BE2C (cell line): Measurements from ENCODE around the gene RHBDD2.

Source experiments
- DNase-seq: peaks from one replicate; pipeline ENCODE4 v3.0.0-alpha.2; 2020
- H3K27me3 ChIP-seq: fragments of 250-450 bp; sonication (Bioruptor Pico); 2 replicates; pipeline ENCODE4 v1.5.1; 2020; ENCODE audit warnings: mild to moderate bottlenecking
- H3K36me3 ChIP-seq: fragments of 250-450 bp; sonication (Bioruptor Pico); 2 replicates; pipeline ENCODE4 v1.5.1; 2020; ENCODE audit warnings: mild to moderate bottlenecking
- H3K4me1 ChIP-seq: fragments of 250-450 bp; sonication (Bioruptor Pico); 2 replicates; pipeline ENCODE4 v1.5.1; 2020
- H3K4me3 ChIP-seq: 2 replicates; pipeline ENCODE4 v1.5.1; 2011; ENCODE audit warnings: low read depth, low read length
- H3K9me3 ChIP-seq: fragments of 250-450 bp; sonication (Bioruptor Pico); 2 replicates; pipeline ENCODE4 v1.5.1; 2020
- TF ChIP-seq, protein P1 (sequence below): IDR thresholded peaks from 2 replicates; pipeline ENCODE4 v1.5.1; 2012; ENCODE audit warnings: mild to moderate bottlenecking, low read depth, low read length

RHBDD2 gene

DNA sequence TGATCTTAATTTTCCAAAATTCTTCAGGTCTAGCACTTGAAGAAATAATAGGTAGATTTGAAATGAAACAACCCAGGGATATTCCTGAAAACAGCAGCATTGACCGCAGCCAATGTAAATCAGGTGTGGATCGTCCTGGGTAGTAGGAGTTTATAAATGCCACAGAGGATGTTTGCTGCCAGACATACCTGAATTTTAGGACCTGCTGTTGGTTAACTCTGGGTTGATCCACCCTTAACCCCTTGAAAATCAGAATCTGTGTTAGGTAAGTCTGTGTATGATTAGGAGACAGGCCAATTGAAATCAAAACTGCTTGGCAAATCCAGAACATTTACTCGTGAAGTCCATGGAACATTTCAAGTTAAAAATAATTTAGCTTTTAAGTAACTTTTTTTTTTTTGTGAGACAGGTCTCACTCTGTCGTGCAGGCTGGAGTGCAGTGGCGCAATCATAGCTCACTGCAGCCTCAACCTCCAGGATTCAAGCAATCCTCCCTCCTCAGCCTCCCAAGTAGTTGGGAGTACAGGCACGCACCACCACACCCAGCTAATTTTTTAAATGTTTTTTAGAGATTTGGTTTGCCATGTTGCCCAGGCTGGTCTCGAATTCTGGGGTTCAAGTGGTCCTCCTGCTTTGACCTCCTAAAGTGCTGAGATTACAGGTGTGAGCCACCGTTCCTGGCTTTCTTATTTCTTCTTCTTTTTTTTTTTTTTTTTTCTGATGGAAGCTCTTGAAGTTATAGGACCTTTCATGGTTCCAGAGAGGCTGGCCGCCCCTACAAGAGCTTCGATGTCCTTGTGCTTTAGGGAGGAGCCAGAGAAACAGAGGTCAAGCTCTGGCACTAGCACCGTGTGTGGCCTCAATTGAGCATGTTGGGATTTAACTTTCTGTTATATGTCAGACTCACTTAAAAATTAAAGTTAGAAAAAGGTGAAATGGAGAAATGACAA, 38.1 kb downstream of the RHBDD2 start:
- Histone ChIP-seq H3K4me1 (no peaks in the 10 kb centered on the region; the same call in none of the 2 replicates), H3K27me3 (no peaks in the 10 kb centered on the region), H3K9me3 (no peaks in the 10 kb centered on the region), H3K4me3 (no peak overlapping the region), H3K36me3 (no peaks in the 10 kb centered on the region)
- DNase-seq: no peak
- TF ChIP-seq, protein P1, sequence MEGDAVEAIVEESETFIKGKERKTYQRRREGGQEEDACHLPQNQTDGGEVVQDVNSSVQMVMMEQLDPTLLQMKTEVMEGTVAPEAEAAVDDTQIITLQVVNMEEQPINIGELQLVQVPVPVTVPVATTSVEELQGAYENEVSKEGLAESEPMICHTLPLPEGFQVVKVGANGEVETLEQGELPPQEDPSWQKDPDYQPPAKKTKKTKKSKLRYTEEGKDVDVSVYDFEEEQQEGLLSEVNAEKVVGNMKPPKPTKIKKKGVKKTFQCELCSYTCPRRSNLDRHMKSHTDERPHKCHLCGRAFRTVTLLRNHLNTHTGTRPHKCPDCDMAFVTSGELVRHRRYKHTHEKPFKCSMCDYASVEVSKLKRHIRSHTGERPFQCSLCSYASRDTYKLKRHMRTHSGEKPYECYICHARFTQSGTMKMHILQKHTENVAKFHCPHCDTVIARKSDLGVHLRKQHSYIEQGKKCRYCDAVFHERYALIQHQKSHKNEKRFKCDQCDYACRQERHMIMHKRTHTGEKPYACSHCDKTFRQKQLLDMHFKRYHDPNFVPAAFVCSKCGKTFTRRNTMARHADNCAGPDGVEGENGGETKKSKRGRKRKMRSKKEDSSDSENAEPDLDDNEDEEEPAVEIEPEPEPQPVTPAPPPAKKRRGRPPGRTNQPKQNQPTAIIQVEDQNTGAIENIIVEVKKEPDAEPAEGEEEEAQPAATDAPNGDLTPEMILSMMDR: no peak

GRCh38 chr7:75920431-75921161, 41.8 kb downstream of the RHBDD2 start:
- H3K4me1 ChIP-seq: no peaks in the 10 kb centered on the region; the same call in 1 of the 2 replicates
- TF ChIP-seq, protein P1: no peak

GRCh38 chr7:75921479-75921878, 42.6 kb downstream of the RHBDD2 start:
- no peaks in the 10 kb centered on the region for H3K27me3 ChIP-seq
- no peaks in the 10 kb centered on the region for H3K36me3 ChIP-seq
- no peak for DNase-seq
- H3K9me3 ChIP-seq: no peaks in the 10 kb centered on the region
- TF ChIP-seq, protein P1: no peak
- H3K4me1 ChIP-seq: no peaks in the 10 kb centered on the region
- no peak overlapping the region for H3K4me3 ChIP-seq

More at GRCh38 chr7:75920431-75921161, 41.8 kb downstream of the RHBDD2 start:
- Histone ChIP-seq H3K4me3 (no peak overlapping the region), H3K36me3 (no peaks in the 10 kb centered on the region), H3K9me3 (no peaks in the 10 kb centered on the region), H3K27me3 (no peaks in the 10 kb centered on the region)
- no peak for DNase-seq

GRCh38 chr7:75922966-75923603, 44.3 kb downstream of the RHBDD2 start:
- H3K36me3 ChIP-seq: no peaks in the 10 kb centered on the region
- DNase-seq: no peak
- no peaks in the 10 kb centered on the region for H3K9me3 ChIP-seq
- no peaks in the 10 kb centered on the region for H3K4me1 ChIP-seq
- TF ChIP-seq, protein P1: no peak
- H3K4me3 ChIP-seq: no peak overlapping the region
- no peaks in the 10 kb centered on the region for H3K27me3 ChIP-seq

DNA sequence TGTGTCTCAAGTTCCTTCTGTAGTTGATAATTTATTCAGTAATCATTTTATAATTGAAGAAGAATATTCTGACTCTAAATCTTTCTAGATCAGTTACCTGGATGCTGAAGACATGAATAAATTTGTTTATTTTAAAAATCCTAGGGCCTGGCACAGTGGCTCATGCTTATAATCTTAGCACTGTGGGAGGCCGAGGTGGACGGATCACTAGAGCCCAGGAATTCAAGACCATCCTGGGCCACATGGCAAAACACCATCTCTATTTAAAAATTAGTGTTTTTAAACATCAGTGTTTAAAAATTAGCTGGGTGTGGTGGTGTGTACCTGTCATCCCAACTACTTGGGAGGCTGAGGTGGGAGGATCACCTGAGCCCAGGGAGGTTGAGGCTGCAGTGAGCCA, 45.4 kb downstream of the RHBDD2 start:
- Histone ChIP-seq H3K4me1 (no peaks in the 10 kb centered on the region), H3K27me3 (no peaks in the 10 kb centered on the region), H3K9me3 (no peaks in the 10 kb centered on the region), H3K36me3 (no peaks in the 10 kb centered on the region), H3K4me3 (no peak overlapping the region)
- TF ChIP-seq, protein P1: no peak
- DNase-seq: no peak
